Cardiac muscle cell (in vitro differentiated cells and primary cell): ENCODE results near the gene SLC27A3. TPM values are rescaled to one million over a fixed set of nuclear protein-coding genes. Genes with fewer than 3 reads are reported as not detected.

Source experiments
- DNase-seq, 2 donors: peaks; one replicate each; pipeline versions ENCODE4 v3.0.0 to v3.0.0-alpha.2; 2010 to 2017; ENCODE audit warnings: low read depth in 1 of 2, low spot score in 1 of 2
- H3K27ac ChIP-seq: fragments of 200-600 bp; sonication (generic); 2 replicates; pipeline ENCODE4 v1.5.1; 2016
- H3K27me3 ChIP-seq: fragments of 200-600 bp; sonication (generic); 2 replicates; pipeline ENCODE4 v1.6.0; 2016; ENCODE audit warnings: control low read depth
- H3K36me3 ChIP-seq: fragments of 200-600 bp; sonication (generic); 2 replicates; pipeline ENCODE4 v1.5.1; 2016; ENCODE audit warnings: control low read depth
- H3K4me1 ChIP-seq: fragments of 200-600 bp; sonication (generic); 2 replicates; pipeline ENCODE4 v1.8.1; 2017; ENCODE audit warnings: low read depth, mild to moderate bottlenecking, mixed run types
- H3K4me3 ChIP-seq: fragments of 200-600 bp; sonication (generic); 2 replicates; pipeline ENCODE4 v1.5.1; 2016; ENCODE audit warnings: mild to moderate bottlenecking
- H3K9me3 ChIP-seq: fragments of 200-600 bp; sonication (generic); 2 replicates; pipeline ENCODE4 v1.5.1; 2017; ENCODE audit warnings: low read depth, mild to moderate bottlenecking, control low read depth
- polyA plus RNA-seq: library from polyadenylated mRNA; unstranded; fragments of >200 nt; fragmentation: Nextera tagmentation; extraction: Ambion mirVana; gene quantifications from 2 replicates; pipeline ENCODE4 v1.2.1, GENCODE V29; 2016
- total RNA-seq: library from RNA; depleted of rRNA; stranded (reverse); fragments of >200 nt; gene quantifications from 2 replicates; pipeline ENCODE4 v1.2.3, GENCODE V29; 2016
- TF ChIP-seq, protein P1 (sequence below): IDR thresholded peaks from 2 replicates; pipeline ENCODE4 v1.5.1; 2012; ENCODE audit warnings: low read depth, mild to moderate bottlenecking, low read length

SLC27A3 gene
- total and polyA plus RNA-seq, 2 experiments from 2014 or later = 27.7 to 30.6 TPM

DNA sequence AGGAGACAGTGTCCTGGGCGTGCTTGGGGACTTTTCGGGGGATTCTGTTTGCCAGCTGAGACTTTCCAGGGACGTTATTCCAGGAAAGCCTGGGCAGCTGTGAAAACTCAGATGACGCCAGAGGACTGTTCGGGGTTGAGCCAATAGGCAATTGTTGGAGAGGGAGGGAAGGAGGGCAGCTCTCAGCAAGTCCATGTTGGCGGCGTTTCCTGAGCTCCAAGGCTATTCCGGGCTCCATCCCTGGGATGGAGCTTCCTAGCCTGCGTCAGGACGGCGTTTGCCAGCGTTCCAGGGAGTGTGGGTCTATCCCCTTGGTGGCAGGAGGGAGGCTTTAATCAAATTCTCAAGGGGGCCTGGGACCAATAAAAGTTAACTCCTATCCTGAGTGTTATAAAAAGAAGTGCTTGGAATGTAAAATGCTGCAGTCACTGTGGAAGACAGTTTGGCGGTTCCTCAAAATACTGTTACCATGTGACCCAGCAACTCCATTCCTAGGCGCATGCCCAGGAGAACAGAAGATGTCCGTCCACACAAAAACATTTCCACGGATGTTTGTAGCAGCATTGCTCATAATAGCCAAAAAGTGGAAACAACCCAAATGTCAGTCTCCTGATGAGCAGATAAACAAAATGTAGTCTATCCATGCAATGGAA, 15.2 kb downstream of the SLC27A3 start:
- Histone ChIP-seq H3K36me3 (no peaks in the 10 kb centered on the region), H3K4me3 (no peak overlapping the region), H3K9me3 (no peaks in the 10 kb centered on the region), H3K4me1 (peaks cover 5% of the 10 kb centered on the region), H3K27me3 (no peaks in the 10 kb centered on the region), H3K27ac (no peak overlapping the region)
- peak; percentile 27 to 93 for DNase-seq
- TF ChIP-seq, protein P1, sequence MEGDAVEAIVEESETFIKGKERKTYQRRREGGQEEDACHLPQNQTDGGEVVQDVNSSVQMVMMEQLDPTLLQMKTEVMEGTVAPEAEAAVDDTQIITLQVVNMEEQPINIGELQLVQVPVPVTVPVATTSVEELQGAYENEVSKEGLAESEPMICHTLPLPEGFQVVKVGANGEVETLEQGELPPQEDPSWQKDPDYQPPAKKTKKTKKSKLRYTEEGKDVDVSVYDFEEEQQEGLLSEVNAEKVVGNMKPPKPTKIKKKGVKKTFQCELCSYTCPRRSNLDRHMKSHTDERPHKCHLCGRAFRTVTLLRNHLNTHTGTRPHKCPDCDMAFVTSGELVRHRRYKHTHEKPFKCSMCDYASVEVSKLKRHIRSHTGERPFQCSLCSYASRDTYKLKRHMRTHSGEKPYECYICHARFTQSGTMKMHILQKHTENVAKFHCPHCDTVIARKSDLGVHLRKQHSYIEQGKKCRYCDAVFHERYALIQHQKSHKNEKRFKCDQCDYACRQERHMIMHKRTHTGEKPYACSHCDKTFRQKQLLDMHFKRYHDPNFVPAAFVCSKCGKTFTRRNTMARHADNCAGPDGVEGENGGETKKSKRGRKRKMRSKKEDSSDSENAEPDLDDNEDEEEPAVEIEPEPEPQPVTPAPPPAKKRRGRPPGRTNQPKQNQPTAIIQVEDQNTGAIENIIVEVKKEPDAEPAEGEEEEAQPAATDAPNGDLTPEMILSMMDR = no peak

DNA sequence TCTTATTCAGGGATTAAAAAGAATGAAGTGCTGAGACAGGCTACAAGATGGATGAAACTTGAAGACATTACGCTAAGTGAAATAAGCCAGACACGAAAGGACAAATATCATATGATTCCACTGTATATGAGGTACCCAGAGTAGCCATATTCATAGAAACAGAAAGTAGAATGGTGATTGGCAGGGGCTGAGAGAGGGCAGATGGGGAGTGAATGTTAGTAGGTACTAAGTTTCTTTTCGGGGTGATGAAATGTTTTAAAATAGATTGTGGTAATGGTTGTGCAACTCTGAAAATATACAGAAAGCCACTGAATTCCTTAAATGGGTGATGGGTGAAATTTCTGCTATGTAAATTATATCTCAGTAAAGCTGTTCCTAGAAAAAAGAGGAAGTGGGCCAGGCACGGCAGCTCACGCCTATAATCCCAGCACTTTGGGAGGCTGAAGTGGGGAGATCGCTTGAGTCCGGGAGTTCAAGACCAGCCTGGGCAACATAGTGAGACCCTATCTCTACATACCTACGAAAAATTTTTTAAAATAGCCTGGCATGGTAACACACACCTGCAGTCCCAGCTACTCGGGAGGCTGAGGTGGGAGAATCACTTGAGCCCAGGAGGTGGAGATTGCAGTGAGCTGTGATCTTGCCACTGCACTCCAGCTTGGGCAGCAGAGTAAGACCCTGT, 15.9 kb downstream of the SLC27A3 start:
- Histone ChIP-seq H3K36me3 (no peaks in the 10 kb centered on the region), H3K27ac (no peak overlapping the region), H3K4me1 (peaks cover 5% of the 10 kb centered on the region), H3K27me3 (no peaks in the 10 kb centered on the region), H3K4me3 (no peak overlapping the region), H3K9me3 (no peaks in the 10 kb centered on the region)
- TF ChIP-seq, protein P1 = no peak
- DNase-seq = peak in 1 of 2 donors; percentile 95

DNA sequence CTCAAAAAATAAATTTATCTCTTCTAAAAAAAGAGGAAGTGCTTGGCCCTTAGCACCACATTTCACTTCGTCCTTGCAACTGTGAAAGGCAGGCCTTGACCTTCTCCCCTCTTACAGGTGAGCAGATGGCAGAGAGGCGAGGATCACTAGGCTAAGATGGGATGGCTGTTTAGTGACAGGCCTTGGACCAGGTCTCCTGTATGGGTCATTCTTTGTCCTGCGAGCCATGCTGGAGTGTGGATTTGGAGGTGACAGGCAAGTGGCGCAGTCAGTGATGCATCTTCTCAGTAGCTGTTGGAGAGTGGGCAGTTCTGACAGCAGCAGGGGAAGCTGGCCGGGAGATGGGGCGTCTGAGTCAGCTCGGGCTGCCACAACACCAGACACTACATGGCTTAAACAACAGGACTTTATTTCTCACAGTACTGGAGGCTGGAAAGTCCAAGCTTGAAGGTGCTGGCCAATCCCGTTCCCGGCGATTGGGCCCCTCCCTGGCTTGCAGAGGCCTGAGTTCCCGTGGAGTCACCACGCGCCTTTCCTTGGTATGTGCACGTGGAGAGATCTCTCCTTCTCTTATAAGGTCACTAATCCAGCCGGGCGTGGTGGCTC, 16.5 kb downstream of the SLC27A3 start:
- H3K36me3 ChIP-seq = no peaks in the 10 kb centered on the region
- H3K27ac ChIP-seq = no peak overlapping the region
- H3K4me1 ChIP-seq = peaks cover 5% of the 10 kb centered on the region
- DNase-seq = peak in 1 of 2 donors; percentile 41
- TF ChIP-seq, protein P1 = no peak
- no peaks in the 10 kb centered on the region for H3K9me3 ChIP-seq
- H3K27me3 ChIP-seq = no peaks in the 10 kb centered on the region
- no peak overlapping the region for H3K4me3 ChIP-seq

DNA sequence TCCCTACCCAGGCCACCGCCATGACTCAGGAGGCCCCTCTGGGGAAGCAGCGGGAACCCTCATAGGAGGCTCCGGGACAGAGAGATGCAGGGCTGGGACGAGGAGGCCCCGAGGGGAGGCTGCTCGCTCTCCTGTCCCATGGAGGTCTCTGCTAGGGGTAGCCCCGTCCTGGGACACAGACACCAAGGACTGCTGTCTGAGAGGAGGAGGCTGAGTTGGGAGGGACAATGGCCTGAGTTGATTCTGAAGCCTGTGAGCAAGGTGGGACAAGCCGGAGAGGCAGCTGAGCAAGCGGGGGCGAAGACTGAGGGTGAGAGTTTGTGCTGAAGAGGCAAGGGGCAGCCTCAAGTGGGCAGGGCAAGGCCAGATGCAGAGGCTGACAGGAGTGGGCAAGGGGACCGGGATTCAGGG, 17.4 kb downstream of the SLC27A3 start:
- DNase-seq = no peak
- Histone ChIP-seq H3K27ac (no peak overlapping the region), H3K4me3 (no peak overlapping the region)

DNA sequence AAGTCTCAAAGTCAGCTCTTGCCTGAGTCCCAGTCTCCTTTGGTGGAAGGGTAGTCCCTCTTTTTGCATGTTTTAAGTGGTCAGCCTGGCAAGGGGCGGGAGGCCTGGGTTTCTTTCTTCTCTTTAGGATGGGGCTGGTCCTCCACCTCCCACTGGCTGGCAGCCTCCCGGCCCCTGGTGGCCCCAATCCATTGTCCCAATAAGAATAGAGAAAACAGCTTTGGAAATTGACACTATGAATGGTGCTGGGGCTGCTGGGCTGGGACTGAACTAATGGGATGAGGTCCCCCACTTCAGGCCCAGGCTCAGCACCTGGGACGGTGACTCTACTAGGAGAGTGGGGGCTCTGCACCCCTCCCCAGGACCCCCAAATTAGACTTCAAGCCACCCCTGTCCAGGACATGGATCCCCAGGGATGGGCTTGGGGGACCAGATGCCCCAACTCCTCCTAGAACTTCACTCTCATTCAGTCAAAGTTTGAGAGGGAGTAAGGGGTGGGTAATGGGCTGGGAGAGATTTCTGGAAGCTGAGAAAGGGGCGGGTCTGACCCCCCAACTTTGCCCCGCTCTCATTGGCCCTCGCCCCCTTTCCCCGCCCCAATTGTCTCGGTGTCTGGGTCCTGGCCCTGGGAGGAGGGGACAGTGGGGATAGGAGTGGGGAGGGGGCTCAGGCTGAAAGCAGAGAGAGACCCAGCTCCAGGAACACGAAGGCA, 18.2 kb downstream of the SLC27A3 start:
- H3K27ac ChIP-seq = no peak overlapping the region
- H3K4me3 ChIP-seq = no peak overlapping the region
- no peaks in the 10 kb centered on the region for H3K9me3 ChIP-seq
- no peak for DNase-seq
- no peaks in the 10 kb centered on the region for H3K27me3 ChIP-seq
- peaks cover 5% of the 10 kb centered on the region for H3K4me1 ChIP-seq
- TF ChIP-seq, protein P1 = no peak
- no peaks in the 10 kb centered on the region for H3K36me3 ChIP-seq

More for the DNA sequence above, 17.4 kb downstream of the SLC27A3 start:
- TF ChIP-seq, protein P1 = no peak
- H3K9me3 ChIP-seq = no peaks in the 10 kb centered on the region
- H3K36me3 ChIP-seq = no peaks in the 10 kb centered on the region
- H3K27me3 ChIP-seq = no peaks in the 10 kb centered on the region
- peaks cover 5% of the 10 kb centered on the region for H3K4me1 ChIP-seq
